ENCODE data around the gene HMHB1.

Gene HMHB1

DNA sequence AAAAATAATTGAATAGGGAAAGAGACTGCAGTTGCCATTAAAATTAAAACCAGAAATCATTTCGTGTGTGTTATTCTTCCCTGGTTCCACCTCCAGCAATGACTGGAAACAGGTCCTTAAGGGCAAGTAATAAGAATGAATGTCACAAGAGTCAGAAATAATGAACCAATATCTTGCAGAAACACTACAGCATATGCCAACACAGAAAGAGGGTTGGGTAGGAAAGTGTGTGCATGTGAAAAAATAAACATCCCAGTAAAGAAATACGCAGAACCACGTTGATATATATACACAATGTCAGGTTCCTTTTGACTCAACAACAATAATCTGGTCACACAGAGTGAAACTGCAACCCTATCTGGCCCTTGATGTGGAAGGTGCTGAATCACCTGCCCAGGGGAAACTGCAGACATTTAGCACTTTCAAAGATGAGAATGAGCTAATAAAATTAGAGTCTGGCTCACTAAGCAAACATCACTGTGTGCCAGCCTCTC lies 15.0 kb downstream of the HMHB1 start:
- no peak for DNase-seq (ENCODE audit: low read depth)
- no peak overlapping the region for H3K4me3 ChIP-seq (ENCODE audit: low read depth, low read length)
- TF ChIP-seq, protein P1, sequence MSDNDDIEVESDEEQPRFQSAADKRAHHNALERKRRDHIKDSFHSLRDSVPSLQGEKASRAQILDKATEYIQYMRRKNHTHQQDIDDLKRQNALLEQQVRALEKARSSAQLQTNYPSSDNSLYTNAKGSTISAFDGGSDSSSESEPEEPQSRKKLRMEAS (IDR thresholded peaks at IDR 0.05; ENCODE audit: low read depth, low read length): no peak
- TF ChIP-seq, protein P2, sequence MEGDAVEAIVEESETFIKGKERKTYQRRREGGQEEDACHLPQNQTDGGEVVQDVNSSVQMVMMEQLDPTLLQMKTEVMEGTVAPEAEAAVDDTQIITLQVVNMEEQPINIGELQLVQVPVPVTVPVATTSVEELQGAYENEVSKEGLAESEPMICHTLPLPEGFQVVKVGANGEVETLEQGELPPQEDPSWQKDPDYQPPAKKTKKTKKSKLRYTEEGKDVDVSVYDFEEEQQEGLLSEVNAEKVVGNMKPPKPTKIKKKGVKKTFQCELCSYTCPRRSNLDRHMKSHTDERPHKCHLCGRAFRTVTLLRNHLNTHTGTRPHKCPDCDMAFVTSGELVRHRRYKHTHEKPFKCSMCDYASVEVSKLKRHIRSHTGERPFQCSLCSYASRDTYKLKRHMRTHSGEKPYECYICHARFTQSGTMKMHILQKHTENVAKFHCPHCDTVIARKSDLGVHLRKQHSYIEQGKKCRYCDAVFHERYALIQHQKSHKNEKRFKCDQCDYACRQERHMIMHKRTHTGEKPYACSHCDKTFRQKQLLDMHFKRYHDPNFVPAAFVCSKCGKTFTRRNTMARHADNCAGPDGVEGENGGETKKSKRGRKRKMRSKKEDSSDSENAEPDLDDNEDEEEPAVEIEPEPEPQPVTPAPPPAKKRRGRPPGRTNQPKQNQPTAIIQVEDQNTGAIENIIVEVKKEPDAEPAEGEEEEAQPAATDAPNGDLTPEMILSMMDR (IDR thresholded peaks at IDR 0.05; ENCODE audit: low read depth, low read length): no peak
- TF ChIP-seq POLR2A (IDR thresholded peaks at IDR 0.05; ENCODE audit: extremely low read depth, insufficient read length) (no peak), MYC (IDR thresholded peaks at IDR 0.05; ENCODE audit: low read depth, low read length) (no peak)

DNA sequence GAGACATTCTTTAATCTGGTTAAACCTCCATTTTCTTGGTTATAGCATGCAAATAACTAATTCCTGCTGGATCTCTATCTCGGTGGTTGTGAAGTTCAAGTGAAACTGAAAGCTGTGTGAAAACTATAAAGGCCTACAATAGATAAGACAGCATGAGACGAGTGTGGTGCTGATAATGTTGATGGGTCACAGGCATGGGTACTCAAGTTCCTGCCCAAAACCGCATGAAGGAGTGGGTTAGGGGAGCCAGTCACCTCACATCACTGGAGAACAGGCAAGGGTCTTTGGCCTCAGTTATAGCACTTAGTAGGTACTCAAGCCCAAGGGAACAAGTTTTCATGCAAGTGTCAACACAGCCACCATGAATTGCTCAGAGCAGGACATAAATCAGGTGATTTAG lies 16.7 kb downstream of the HMHB1 start:
- H3K4me3 ChIP-seq (ENCODE audit: low read depth, low read length): no peak overlapping the region
- DNase-seq (ENCODE audit: low read depth): no peak
- TF ChIP-seq, protein P2 (IDR thresholded peaks at IDR 0.05; ENCODE audit: low read depth, low read length): no peak
- TF ChIP-seq POLR2A (IDR thresholded peaks at IDR 0.05; ENCODE audit: extremely low read depth, insufficient read length): no peak
- no peak for TF ChIP-seq MYC (IDR thresholded peaks at IDR 0.05; ENCODE audit: low read depth, low read length)
- TF ChIP-seq, protein P1 (IDR thresholded peaks at IDR 0.05; ENCODE audit: low read depth, low read length): no peak

DNA sequence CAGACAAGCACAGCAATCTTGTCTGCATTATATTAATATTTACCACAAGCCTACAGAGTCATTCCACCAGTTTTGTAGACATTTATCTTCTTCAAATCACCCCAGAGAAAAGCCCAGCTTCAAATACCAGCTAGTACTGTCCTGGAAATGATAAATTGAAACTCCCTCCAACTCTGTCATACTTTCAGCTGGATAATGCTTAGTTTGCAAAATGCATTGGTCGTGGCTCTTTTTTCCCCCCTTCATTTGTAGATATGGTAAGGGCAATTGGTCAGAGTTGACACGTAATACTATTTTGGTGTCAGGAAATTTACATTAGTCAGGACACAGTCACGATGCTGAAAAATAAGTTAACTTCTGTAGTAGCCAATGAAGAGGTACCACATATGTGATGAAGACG lies 21.2 kb downstream of the HMHB1 start:
- TF ChIP-seq, protein P2 (IDR thresholded peaks at IDR 0.05; ENCODE audit: low read depth, low read length): no peak
- TF ChIP-seq MYC (IDR thresholded peaks at IDR 0.05; ENCODE audit: low read depth, low read length) (no peak), POLR2A (IDR thresholded peaks at IDR 0.05; ENCODE audit: extremely low read depth, insufficient read length) (no peak)
- TF ChIP-seq, protein P1 (IDR thresholded peaks at IDR 0.05; ENCODE audit: low read depth, low read length): no peak
- H3K4me3 ChIP-seq (ENCODE audit: low read depth, low read length): no peak overlapping the region
- DNase-seq (ENCODE audit: low read depth): no peak

DNA sequence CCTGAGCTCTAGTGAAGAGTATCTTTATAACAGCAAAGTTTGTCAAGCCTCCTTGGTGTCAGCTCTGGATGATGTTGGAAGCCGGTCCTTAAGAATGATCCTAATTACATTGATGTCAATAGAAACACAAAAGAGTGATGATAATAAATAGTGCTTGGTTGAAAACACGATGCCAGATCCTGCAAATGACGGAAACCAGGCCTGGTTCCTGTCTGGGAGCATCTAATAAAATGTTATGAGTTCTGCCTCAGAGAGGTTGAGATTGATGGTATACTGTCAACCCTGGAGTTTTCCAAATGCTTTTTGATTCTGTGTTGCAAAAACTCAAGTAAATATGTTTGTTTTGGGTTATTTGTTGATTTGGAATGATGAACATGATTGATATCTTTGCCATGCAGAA lies 23.3 kb downstream of the HMHB1 start:
- no peak for DNase-seq (ENCODE audit: low read depth)
- H3K4me3 ChIP-seq (ENCODE audit: low read depth, low read length): no peak overlapping the region
- TF ChIP-seq, protein P2 (IDR thresholded peaks at IDR 0.05; ENCODE audit: low read depth, low read length): no peak
- no peak for TF ChIP-seq POLR2A (IDR thresholded peaks at IDR 0.05; ENCODE audit: extremely low read depth, insufficient read length)
- TF ChIP-seq MYC (IDR thresholded peaks at IDR 0.05; ENCODE audit: low read depth, low read length): no peak
- TF ChIP-seq, protein P1 (IDR thresholded peaks at IDR 0.05; ENCODE audit: low read depth, low read length): no peak

DNA sequence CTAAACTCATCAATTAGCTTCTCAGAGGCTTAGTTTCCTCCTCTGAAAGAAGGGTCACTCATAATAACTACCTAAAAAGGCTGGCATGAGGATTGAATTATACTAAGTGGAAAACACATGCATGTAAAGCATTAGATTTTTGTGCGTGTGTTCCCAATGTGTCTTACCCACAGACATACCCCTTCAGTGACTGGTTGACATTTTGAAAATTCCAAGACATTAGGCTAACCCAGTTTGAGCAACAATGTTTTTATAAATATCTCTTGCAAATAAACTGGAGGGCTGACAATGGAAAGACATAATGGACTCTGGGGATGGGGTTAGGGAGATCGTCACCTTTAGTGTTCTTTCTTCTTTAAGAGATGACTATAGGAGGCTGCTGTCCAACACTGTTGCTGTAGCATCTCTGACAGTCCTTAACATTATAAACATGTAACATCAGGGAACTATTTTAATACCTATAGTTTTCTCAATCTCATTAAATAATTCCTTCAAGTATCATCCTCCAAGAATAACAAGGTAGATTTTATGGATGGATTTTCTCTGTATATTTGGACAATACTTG lies 24.3 kb downstream of the HMHB1 start:
- no peak for DNase-seq (ENCODE audit: low read depth)
- TF ChIP-seq, protein P2 (IDR thresholded peaks at IDR 0.05; ENCODE audit: low read depth, low read length): no peak
- TF ChIP-seq MYC (IDR thresholded peaks at IDR 0.05; ENCODE audit: low read depth, low read length) (no peak), POLR2A (IDR thresholded peaks at IDR 0.05; ENCODE audit: extremely low read depth, insufficient read length) (no peak)
- TF ChIP-seq, protein P1 (IDR thresholded peaks at IDR 0.05; ENCODE audit: low read depth, low read length): no peak
- no peak overlapping the region for H3K4me3 ChIP-seq (ENCODE audit: low read depth, low read length)

Data from NB4 (cell line).